Thyroid gland (tissue), 4 donors: Measurements from ENCODE around the gene CCDC7.

ENCODE experiments used
- CTCF ChIP-seq, 6 experiments: fragments of 200-600 bp in 3 of 6; fragments of 450-650 bp in 3 of 6; sonication (generic) in 3 of 6; IDR thresholded peaks; one replicate each; pipeline ENCODE4 v1.5.1; 2016 to 2019; ENCODE audit warnings: antibody characterized with exemption in 6 of 6, mild to moderate bottlenecking in 2 of 6, inconsistent platforms in 1 of 6, moderate library complexity in 1 of 6
- POLR2A ChIP-seq, 2 donors: fragments of 450-650 bp; IDR thresholded peaks; one replicate each; pipeline ENCODE4 v1.6.1; 2017; ENCODE audit warnings: antibody characterized with exemption in 2 of 2, mild to moderate bottlenecking in 2 of 2, moderate library complexity in 1 of 2

GRCh38 chr10:32882076-32882475, 436.1 kb downstream of the CCDC7 start:
- TF ChIP-seq POLR2A (IDR thresholded peaks at IDR 0.05) (no peak), CTCF (IDR thresholded peaks at IDR 0.05) (no peak)
